ENCODE data around the gene CLHC1. TPM values are rescaled to one million over a fixed set of nuclear protein-coding genes. Genes with fewer than 3 reads are reported as not detected.
"Not testable (repeated sequence)": the region's sequence is repeated elsewhere in the genome, so short reads cannot be mapped to it uniquely, and the experiment has no call there.

Gene CLHC1
- total RNA-seq, 1 donor from 2014 or later = 3.3 TPM

GRCh38 chr2:55232863-55233657 lies 967 bp upstream of the CLHC1 start:
- DNase-seq (ENCODE audit: low read depth in 2 of 2) = peak in 1 of 2 donors; percentile 43

- DNase-seq (ENCODE audit: low read depth in 2 of 2) = no peak
Observed at GRCh38 chr2:55231546-55232083, 478 bp downstream of the CLHC1 start.

- no peak for DNase-seq (ENCODE audit: low read depth in 2 of 2)
Observed at GRCh38 chr2:55230551-55230950, 1.5 kb downstream of the CLHC1 start.

GRCh38 chr2:55229221-55229620 lies 2.9 kb downstream of the CLHC1 start:
- no peak for DNase-seq (ENCODE audit: low read depth in 2 of 2)

DNA sequence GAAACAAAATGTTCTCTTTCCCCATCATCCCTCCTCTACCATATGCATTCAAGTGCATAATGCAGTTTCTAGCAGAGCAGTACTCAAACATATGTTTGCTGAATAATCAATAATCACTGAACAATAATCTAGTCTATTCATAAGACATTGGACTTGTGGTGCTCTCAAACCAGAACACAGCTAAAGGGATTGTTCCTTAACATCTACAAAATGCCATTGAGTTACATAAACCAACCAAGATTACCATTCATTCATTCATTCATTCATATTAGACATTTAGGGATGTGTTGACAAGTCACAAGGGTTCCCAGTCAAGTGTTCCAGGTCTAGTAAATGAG lies 3.9 kb downstream of the CLHC1 start:
- DNase-seq (ENCODE audit: low read depth in 2 of 2) = no peak

GRCh38 chr2:55227437-55228225 lies 4.5 kb downstream of the CLHC1 start:
- peak in 1 of 2 donors; percentile 69 for DNase-seq (ENCODE audit: low read depth in 2 of 2)

GRCh38 chr2:55225481-55226020 lies 6.5 kb downstream of the CLHC1 start:
- no peak for DNase-seq (ENCODE audit: low read depth in 2 of 2)

DNA sequence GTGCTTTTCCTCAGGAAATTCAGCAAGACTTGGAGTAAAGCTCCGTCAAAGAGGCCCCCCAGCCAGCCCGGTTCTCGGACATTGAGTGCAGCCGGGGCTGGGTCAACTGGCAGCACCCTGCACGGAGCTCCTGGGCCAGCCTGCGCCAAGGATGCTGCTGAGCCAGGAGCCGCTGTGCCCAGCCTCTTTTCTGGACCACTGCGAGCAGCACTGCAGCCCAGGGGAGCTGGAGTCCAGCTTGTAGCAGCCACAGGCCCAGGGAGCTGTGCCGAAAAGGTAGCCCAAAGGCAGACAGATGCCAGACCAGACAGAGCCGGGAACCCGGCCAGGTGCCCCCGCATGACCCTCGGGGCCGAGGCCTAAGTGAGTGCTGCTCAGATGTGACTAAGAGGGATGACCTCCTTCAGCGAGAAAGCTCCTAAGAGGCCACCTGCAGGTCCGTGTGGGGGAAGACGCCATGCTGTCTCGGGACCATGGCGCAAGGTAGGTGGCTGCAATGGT lies 7.3 kb downstream of the CLHC1 start:
- DNase-seq (ENCODE audit: low read depth in 2 of 2) = no peak

DNA sequence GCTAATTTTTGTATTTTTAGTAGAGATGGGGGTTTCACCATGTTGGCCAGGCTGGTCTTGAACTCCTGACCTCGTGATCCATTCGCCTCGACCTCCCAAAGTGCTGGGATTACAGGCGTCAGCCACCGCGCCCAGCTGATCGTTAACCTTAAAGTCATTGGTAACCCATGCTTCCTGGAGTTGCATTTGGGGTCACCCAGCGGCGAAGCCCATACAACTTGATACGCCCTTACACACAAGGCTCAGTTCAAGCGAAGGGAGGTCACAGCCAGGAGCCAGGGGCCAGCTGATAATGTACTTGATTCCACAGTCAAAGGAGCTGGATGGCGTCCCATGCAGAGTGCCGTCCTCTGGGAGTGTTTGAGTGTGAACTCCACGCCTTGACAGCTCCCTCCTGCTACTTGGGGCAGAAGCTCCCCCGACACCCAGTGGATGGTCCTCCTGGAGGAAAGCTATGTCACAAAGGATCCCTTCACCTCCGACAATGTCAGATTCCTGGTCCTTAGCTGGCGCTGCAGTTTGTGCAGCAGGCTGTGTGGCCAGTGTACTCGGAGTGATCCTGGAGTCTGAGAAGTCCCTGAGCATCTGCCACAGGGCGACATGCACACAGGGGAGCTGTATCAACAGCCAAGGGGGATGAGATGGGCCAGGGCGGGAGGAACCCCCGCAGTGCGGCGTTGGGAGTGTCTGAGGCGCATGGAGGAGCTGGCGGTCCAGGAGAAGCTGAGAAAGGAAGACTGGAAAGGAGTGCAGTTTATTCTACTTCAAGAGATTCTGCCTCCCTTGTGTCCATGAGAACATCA lies 7.9 kb downstream of the CLHC1 start:
- no peak for DNase-seq (ENCODE audit: low read depth in 2 of 2)

DNA sequence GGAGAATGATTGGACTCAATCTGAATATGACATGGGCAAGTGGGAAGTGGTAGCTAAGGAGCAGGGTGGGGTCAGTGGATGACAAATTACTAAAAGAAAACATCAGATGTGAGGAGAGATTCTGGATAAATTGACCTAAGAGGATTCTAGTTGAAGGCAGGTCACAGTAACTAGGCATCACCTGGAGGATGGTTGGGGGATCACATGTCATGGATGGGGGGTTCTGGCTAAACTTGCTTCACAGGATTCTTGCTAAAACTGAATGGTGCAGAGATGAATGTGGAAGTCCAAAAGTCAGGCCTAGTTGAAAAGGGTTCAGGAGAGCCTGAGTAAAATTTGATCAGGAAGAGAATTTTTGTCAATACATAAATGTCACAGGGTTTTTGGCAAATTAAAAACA lies 18.3 kb downstream of the CLHC1 start:
- no peak for DNase-seq (ENCODE audit: low read depth in 2 of 2)

- DNase-seq (ENCODE audit: low read depth in 2 of 2) = no peak
Observed at GRCh38 chr2:55204950-55205349, 27.1 kb downstream of the CLHC1 start.

- no peak for DNase-seq (ENCODE audit: low read depth in 2 of 2)
Observed at GRCh38 chr2:55204536-55204935, 27.6 kb downstream of the CLHC1 start.

GRCh38 chr2:55200416-55200815 lies 31.7 kb downstream of the CLHC1 start:
- DNase-seq (ENCODE audit: low read depth in 2 of 2) = no peak

DNA sequence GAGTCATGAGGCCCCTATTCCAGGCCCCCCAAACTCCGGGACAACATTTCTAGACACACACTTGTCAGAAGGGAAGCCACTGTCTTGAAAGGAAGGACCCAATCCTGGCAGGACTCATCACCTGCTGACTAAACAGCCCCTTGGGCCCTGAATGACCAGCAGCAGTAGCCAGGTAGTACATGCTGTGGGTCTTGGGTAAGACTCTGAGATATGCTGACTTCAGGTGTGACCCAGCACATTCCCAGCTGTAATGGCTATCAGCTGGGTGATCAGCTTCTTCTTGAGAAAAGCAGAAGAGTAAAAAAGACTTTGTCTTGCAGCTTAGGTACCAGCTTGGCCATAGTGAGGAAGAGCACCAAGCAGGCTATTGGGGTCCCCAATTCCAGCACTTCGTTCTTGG lies 35.6 kb downstream of the CLHC1 start:
- DNase-seq (ENCODE audit: low read depth in 2 of 2) = no peak

DNA sequence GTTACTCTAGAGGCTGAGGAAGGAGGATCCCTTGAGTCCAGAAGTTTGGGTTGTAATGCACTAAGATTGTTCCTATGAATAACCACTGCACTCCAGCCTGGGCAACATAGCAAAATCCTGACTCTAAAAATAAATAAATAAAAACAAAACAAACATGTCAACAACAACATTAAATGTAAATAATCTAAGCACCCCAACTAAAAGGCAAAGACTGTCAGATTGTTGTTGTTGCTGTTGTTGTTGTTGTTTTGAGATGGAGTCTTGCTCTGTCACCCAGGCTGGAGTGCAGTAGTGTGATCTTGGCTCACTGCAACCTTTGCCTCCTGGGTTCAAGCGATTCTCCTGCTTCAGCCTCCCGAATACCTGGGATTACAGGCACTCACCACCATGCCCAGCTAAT lies 40.2 kb downstream of the CLHC1 start:
- not testable (repeated sequence) for DNase-seq (ENCODE audit: low read depth in 2 of 2)

- not testable (repeated sequence) for DNase-seq (ENCODE audit: low read depth in 2 of 2)
Observed at GRCh38 chr2:55186837-55187236, 45.3 kb downstream of the CLHC1 start.

- DNase-seq (ENCODE audit: low read depth in 2 of 2) = no peak
Observed at GRCh38 chr2:55180374-55180773, 51.7 kb downstream of the CLHC1 start.

DNA sequence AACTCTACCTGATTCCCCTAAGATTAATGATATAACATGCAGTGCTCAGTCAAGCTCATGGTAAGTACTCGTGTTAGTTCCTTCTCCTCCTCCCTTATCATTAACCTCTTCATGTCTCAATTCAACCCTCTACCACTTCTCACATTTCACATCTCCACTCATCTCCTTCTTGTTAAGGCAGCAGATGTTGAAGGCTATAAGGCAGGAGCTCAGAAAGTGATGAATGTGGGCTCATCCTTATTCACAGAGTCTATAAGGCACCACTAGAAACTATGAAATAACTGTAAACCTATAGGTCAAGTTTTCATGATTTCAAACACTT lies 56.0 kb downstream of the CLHC1 start:
- DNase-seq (ENCODE audit: low read depth in 2 of 2) = no peak

- DNase-seq (ENCODE audit: low read depth in 2 of 2) = peak; percentile 63 to 81
Observed at GRCh38 chr2:55175254-55176093, 56.6 kb downstream of the CLHC1 start.

GRCh38 chr2:55173438-55174054 lies 58.5 kb downstream of the CLHC1 start:
- DNase-seq (ENCODE audit: low read depth in 2 of 2) = no peak

Measured in dermis microvascular lymphatic vessel endothelial cell (primary cell).